GM12873 (cell line): ENCODE data around the gene TTC31.

Experiments used
- TF ChIP-seq, protein P1 (sequence below): IDR thresholded peaks from 2 replicates; pipeline ENCODE4 v1.5.1; 2012; ENCODE audit warnings: low read depth, mild to moderate bottlenecking, moderate library complexity, low read length, control low read depth; ENCODE audit not compliant: insufficient read depth; ENCODE audit errors: missing control alignments

TTC31 gene

DNA sequence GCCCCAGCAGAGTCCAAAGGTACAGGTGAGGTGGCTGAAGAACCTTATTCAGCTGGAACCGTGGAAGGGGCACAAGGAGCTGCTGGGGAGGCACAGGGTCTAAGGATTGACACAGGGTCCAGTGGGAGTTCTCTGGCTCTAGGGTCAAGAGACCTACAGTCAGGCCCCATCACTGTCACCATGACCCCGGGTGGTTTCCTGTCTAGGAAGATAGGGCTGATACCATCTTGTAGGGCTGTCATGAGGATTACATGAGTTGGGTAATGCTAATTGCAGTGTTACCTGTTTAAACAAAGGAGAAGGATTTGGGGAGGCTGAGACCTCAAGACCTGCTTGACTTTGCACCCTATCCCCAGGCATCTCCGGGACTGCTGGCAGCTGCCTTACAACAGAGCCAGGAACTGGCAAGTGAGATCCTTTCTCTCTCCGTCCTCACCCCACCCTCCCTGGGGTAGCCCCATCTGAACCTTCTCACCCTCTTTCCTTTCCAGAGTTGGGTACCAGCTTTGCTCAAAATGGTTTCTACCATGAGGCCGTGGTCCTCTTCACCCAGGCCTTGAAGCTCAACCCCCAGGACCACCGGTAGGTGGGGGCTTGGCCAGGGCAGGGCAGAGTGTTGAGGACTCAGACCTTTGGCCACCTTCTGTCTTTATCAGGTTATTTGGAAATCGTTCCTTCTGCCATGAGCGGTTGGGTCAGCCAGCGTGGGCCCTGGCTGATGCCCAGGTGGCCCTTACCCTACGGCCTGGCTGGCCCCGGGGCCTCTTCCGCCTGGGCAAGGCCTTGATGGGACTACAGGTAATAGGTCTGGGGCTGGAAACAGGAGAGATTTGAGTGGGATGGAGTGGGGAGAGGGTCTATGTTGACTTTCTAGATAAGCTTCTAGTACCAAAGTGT, 9.0 kb downstream of the TTC31 start:
- TF ChIP-seq, protein P1, sequence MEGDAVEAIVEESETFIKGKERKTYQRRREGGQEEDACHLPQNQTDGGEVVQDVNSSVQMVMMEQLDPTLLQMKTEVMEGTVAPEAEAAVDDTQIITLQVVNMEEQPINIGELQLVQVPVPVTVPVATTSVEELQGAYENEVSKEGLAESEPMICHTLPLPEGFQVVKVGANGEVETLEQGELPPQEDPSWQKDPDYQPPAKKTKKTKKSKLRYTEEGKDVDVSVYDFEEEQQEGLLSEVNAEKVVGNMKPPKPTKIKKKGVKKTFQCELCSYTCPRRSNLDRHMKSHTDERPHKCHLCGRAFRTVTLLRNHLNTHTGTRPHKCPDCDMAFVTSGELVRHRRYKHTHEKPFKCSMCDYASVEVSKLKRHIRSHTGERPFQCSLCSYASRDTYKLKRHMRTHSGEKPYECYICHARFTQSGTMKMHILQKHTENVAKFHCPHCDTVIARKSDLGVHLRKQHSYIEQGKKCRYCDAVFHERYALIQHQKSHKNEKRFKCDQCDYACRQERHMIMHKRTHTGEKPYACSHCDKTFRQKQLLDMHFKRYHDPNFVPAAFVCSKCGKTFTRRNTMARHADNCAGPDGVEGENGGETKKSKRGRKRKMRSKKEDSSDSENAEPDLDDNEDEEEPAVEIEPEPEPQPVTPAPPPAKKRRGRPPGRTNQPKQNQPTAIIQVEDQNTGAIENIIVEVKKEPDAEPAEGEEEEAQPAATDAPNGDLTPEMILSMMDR = no peak

DNA sequence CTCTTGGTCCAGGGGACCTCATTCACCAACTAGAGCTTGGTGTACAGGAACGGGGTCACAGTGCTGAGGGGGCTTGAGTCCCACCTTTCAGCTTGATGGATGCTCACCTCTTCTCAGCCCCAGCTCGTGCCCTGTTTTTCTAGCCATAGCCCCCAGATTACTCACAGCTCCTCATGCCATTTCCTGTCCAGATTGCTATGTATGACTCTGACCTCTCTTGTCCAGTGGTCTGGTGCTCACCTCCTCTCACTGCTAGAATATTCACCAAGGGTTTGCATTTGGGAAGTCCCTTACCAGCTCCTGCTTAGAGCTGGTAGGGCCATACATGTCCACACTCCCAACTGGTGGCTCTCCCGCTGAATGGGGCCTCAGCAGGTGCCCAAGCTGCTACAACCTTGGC, 10.7 kb downstream of the TTC31 start:
- TF ChIP-seq, protein P1 = no peak

DNA sequence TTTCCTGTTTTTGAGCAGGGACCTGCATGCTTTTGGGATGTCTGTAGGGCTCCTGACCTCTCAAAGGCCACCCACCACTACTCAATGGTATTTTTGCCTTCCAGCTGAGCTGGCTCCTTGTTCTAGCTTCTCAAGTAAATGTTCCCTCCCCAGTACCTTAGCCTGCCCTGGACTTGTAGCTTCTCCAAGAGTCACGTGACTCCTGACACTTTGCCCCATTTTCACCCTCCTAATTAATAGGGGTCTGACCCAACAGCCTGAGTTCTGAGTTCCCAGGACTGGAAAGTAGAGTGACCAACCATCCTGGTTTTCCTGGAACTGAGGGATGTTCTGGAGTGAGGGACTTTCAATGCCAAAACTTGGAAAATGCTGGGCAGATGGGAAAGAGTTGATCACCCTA, 12.6 kb downstream of the TTC31 start:
- TF ChIP-seq, protein P1 = no peak

DNA sequence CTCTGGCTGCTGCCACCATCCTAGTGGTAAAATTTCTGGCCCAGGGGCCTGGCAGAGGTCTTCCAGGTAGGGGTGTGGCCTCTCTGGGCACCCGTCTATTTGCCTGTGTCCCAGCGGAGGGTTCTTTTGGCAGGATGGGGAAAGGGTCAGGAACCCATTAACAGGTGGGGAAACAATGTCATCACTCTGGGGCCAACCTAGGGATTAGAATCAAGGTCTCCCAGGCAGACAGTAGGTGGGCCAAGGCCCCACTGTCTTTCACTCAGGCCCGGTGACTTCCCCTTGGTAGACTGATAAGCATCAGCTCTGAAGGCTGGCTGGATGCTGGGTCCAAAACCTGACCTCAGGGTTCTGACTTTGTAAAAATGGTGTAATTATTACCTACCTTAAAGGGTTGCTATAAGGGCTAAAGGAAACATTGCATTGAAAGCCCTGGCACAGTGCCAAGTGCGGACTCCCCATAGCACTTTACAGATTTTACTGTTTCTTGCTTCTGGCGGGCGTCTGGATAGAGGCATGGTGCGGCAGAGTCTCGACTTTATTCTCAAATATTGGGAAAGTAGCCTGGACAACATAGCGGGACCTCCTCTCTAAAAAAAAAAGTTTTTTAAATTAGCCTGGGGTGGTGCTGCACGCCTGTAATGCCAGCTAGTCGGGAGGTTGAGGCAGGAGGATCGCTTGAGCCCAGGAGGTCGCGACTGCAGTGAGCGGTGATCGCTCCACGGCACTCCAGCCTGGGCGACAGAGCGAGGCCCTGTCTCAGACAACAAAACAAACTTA, 14.3 kb downstream of the TTC31 start:
- TF ChIP-seq, protein P1 = no peak

DNA sequence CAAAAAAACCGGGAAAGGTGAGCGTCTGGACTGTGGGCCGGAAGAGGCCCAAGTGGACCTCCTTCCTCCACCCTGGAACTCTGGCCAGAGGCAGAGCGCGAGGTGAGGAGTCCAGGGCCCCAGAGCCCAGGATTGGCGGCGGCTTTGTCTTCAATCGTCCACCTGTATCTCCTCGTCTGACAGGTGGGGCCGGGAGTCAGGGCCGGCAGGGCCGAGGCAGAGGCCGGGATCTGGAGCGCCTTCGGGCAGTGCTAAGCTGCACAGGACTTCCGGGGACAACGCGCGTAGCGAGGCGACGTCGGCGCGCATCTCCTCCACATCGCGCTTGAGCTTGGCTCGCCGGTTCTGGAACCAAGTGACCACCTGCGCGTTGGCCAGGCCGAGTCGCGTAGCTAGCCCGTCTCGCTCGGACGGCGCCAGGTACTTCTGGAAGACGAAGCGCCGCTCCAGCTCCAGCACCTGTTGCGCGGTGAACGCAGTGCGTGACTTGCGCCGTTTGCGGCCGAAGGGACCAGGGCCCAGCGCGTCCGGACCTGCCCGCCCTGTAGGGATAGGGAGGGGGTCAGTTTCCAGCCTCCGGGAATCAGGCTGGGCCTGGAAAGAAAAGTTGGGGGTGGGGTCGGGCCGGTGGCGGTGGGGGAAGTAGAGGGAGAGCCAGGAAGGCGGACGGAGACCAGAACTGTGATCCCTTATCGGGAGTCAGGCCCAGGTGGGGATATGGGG, 15.1 kb downstream of the TTC31 start:
- TF ChIP-seq, protein P1 = no peak

DNA sequence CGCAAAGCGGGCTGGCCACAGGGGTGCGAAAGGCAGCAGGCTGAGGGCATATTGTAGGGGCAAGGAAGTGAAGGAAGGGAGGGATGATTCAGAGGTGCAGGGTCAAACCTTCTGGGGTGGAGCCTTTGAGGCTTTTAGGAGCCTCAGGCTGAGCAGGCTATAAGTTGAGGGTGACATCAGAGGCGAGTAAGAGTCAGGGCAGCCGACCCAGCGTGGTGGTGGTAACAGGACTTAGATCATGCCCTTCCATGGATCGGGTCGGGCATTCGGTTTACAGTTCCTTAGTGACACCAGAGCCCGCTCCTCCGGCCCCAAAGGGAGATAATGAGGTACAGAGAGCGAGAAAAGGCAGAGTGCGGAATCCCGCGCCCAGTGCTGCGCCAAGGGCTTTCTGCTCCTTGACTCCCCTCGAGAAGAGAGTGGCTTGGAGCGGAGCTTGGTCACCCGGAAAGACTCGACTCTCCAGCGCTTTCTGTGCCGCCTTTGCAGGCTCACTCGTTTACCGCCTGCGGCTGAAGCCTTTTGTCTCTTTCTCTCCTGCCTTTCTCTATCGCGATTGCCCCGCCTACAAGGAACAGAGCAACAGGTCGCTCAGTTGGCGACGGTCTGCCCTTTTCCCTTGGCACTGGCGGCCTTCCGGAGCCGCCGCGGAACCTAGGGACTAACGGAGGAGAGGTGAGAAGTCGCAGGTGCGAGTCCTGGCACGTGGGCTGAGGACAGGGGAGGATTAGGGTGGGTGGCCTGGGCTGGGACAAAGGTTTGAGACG, 15.8 kb downstream of the TTC31 start:
- TF ChIP-seq, protein P1 = no peak
